Kidney tubule cell (primary cell): ENCODE results near the gene AGMAT.

Experiments used
- DNase-seq: peaks from one replicate; pipeline ENCODE4 v3.0.0-alpha.2; 2018; ENCODE audit warnings: low spot score

The AGMAT gene, protein sequence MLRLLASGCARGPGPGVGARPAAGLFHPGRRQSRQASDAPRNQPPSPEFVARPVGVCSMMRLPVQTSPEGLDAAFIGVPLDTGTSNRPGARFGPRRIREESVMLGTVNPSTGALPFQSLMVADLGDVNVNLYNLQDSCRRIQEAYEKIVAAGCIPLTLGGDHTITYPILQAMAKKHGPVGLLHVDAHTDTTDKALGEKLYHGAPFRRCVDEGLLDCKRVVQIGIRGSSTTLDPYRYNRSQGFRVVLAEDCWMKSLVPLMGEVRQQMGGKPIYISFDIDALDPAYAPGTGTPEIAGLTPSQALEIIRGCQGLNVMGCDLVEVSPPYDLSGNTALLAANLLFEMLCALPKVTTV

GRCh38 chr1:15584489-15585363 lies at the start of gene AGMAT:
Gene AGMAT (minus strand): TSS chr1:15585051. CDS start chr1:15584967, 84 bp downstream.
- DNase-seq = peak; percentile 52

DNA sequence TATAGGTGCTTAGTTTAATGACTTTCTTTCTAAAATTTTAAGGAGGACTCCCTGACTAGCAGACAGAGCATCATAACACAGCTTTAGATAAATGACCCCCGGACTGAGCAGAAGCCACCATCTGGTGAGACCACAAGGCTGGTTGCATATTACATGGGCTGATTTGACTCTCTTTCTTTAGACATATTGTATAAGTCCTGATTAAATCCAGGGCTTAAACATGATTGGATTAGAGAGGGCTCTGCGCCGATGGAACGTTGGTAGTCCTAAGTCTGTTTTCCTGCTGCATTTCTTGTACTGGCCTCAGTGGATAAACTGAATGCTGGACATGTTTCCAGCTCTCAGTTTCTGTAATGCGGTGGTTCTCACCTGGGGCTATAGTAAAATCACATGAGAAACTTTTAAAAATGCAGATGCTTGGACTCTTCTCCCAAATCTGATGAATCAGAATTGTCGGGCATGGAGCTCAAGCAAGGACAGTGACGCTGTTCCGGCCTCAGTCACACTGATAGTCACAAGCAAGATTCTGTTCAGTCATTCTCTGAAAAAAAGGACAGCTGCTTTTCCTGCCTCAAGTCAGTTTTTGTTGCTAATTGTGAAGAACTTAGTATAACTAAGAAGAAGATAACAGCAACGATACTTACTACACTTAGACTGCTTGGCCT lies 49.0 kb upstream of the AGMAT start:
- no peak for DNase-seq

DNA sequence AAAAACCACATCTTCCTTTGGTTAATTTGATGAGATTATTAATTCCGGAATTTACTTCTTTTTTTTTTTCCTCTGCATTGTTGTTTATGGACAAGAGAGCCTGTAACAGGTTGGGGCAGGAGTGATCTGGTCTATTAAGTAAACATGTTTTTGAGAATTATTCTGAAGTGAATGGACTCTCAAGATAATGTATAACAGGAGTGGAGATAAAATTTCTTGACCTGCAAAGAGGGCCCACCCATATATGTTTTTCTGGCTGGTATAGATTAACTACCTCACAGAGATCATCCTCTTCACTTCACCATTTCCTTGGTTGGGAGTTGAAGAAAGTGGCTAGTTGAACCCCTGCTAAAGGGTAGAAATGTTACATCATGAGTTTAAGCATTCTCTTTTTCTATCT lies 43.2 kb upstream of the AGMAT start:
- no peak for DNase-seq

DNA sequence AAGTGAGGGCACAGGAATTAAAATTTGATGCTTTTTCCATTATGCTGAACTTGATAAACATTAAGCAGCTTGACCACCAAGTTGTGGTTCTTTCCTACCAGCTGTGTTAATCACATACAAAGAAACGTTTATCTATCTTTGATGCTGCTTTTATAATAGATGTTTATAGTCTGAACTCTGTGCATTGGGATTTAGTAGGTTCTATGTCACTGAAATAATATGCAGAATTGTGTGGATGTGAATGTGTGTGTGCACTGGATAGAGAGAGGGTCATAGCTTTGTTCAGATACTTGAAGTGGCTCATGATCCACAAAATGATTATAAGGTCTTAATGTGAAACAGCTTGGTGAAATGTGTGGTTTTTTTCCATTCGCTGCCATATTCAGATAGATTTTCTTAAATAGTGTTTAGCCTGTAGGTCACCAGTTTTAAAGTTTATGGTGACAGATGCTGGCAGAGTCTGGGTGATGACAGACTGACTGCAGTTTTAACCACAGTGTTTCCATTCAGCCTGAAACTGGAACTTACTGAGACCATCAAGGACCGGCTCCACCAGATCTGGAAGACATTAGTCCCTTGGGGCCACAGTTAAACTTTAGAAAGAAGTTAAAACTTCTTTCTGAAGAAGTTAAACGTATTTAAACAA lies 42.6 kb upstream of the AGMAT start:
- DNase-seq = no peak

GRCh38 chr1:15626269-15626950 lies 41.6 kb upstream of the AGMAT start:
- DNase-seq = no peak

DNA sequence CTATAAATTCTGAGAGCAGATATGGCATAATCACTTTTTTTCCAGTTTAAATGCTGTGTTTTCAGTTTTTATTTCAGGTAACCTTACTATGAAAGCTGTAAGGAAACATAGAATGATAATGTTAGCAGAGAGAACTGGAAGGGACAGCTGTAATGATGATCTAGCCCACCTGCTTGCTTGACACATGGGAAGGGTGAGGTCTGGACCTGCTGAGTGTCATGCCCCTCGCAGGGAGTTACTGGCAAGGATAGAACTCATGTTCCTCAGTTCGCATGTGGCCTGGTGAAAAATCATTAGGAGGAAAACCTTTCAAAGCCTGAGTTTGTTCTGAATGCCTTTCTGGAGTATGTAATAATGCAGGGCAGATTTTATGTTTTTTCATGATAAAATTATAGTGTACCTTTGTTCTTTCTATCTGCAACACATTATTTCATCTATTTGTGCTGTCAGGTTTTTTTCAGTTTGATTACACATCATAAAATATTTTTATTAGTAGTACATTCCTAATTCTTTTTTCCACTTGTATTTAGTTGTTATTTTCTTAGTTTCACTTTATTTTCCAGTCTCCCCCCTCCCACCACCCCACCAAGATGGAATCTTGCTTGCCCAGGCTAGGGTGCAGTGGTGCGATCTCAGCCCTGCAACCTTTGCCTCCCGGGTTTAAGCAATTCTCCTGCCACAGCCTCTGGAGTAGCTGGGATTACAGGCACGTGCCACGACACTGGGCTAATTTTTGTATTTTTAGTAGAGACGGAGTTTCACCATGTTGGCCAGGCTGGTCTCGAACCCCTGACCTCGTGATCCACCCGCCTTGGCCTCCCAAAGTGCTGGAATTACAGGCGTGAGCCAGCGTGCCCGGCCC lies 40.4 kb upstream of the AGMAT start:
- no peak for DNase-seq

- no peak for DNase-seq
Measured at GRCh38 chr1:15624133-15624714, 39.4 kb upstream of the AGMAT start.

GRCh38 chr1:15623435-15623834 lies 38.6 kb upstream of the AGMAT start:
- DNase-seq = no peak

- DNase-seq = no peak
Measured at GRCh38 chr1:15622712-15623373, 38.0 kb upstream of the AGMAT start.

DNA sequence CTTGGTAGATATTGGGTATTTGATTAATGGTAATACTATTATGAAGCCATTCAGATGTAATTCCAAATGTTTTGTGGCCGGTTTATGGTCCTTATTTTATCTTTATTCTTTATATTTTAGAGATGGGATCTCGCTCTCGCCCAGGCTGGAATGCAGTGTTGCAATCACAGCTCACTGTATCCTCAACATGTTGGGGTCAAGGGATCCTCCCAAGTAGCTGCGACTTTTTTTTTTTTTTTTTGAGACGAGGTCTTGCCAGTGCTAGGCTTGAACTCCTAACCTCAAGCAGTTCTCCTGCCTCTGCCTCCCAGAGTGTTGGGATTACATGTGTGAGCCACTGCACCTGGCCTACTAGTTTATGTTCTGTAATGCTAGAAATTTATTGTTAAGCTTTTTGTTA lies 37.1 kb upstream of the AGMAT start:
- no peak for DNase-seq

GRCh38 chr1:15620902-15621682 lies 36.2 kb upstream of the AGMAT start:
- DNase-seq = no peak

DNA sequence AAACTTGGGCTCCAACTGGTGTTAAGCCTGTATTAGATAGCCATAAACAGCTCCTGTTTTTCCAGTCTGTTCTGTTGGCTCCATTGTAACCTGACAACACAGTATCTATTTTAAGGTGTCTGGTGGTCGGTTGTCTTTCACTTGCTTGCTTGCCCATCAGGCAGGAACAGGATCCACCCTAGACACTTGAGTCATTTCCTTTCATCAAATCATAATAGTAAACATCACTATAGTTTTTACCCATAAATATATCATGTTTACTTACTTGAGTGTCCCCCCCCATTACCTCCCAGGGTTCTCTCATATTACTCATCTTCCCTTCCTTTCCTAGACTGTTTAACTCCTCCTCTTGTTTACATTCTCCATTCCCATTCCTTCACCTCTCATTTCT lies 35.3 kb upstream of the AGMAT start:
- peak; percentile 72 for DNase-seq

DNA sequence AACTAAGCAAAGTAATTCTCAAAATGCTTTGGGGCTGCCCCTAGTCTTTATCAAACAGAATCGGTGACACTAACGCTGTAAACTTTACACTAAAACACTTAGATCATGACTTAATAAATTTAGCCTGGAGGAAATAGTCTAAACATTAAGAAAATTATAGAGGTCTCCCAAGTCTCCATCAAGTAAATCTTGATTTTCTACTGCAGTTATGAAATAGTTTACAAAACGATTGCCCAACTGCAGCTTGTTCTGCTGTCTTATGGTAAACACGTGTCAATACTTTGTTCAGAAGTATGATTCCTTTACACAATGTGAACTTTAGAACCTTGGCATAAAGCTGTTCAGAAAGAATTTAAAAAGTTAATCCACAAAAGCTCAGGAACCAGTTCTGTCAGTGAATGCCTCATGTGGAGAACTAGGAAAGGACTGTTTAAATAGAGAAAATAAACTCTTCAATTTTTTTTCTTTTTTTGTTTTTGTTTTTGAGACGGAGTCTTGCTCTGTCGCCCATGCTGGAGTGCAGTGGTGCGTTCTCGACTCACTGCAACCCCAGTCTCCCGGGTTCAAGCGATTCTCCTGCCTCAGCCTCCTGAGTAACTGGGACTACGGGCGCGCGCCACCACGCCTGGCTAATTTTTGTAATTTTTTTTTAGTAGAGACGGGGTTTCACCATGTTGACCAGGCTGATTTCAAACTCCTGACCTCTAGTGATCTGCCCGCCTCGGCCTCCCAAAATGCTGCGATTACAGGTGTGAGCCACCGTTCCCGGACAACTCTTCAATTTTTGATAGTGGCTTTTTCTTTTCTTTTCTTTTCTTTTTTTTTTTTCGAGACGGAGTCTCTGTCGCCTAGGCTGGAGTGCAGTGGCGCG lies 34.0 kb upstream of the AGMAT start:
- no peak for DNase-seq

DNA sequence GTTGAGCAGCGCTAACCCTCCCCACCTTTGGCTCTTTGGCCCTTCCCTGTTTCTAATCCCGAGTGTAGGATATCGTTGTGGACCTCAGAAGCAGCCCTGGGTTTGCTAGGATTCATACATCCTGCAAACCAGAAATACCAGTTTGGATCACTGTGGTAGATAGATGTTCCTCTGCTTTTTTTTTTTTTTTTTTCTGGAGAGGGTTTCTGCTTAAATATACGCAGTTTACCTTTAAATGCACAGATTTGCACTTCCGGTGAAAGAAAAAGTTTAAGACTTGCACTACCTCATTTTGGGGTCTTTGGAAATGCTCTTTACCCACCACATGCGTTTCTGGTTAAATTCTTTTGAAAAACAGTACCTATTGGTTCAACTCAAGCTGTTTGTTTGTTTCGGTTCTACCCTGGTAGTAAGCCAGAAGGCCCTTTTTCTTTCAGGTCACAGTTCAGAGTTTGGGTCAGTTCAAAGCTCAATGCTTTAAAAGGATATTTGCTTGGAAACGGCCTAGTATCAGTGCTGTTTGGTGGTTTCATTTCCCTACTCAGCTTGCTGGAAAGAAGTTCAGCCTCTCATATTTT lies 33.3 kb upstream of the AGMAT start:
- DNase-seq = peak; percentile 27

GRCh38 chr1:15617173-15618076 lies 32.6 kb upstream of the AGMAT start, which contains the start of gene DDI2:
Gene DDI2 (plus strand): TSS chr1:15617458. CDS start chr1:15617671, 213 bp downstream.
- peak; percentile 99 for DNase-seq
